ENCODE data around the gene NPTXR. TPM values are rescaled to one million over a fixed set of nuclear protein-coding genes. Genes with fewer than 3 reads are reported as not detected.

Gene NPTXR
- polyA plus RNA-seq, 1 of the 3 experiments (the other 2 are of a cell fraction): 1.2 TPM

- H3F3A ChIP-seq (replicated peaks; ENCODE audit: insufficient read depth): peaks cover 3% of the 10 kb centered on the region
- H3K27ac ChIP-seq (ENCODE audit: low read depth in 2 of 2, low read length in 1 of 2): no peak overlapping the region
- 92% methylated on average over 7 of the region's 15 CpGs for WGBS (ENCODE audit: low lambda C conversion rate)
- H3K4me2 ChIP-seq: no peak overlapping the region
- no peak overlapping the region for H2AFZ ChIP-seq (ENCODE audit: low read depth)
- H3K36me3 ChIP-seq (replicated peaks in 1 of 2; ENCODE audit: control insufficient read depth in 1 of 2, insufficient read depth in 2 of 2, low read length in 1 of 2): no peaks in the 10 kb centered on the region
- H3K79me2 ChIP-seq (ENCODE audit: insufficient read depth): no peaks in the 10 kb centered on the region
- no peaks in the 10 kb centered on the region for H3K9me3 ChIP-seq
- DNase-seq: no peak
- H4K20me1 ChIP-seq (ENCODE audit: insufficient read depth): no peaks in the 10 kb centered on the region
- H3K4me1 ChIP-seq (ENCODE audit: control insufficient read depth in 1 of 2, insufficient read depth in 2 of 2, low read depth in 1 of 2, low read length in 1 of 2): peaks cover 18 to 36% of the 10 kb centered on the region in 2 experiments; a peak in 3 of 4 replicates
- H3K4me3 ChIP-seq (ENCODE audit: low read depth in 2 of 2, low read length in 1 of 2): no peak overlapping the region
- H3K9me2 ChIP-seq: no peaks in the 10 kb centered on the region
- H3K9ac ChIP-seq: no peak overlapping the region
- POLR2A ChIA-PET: no interaction called here
- CTCF ChIA-PET: interaction anchor here (1.0 to 7.7 kb wide), 3 partner anchors 15 to 223 kb away, joined by 3 to 47 read pairs (median 10); no protein-coding TSS in a partner anchor
- no peaks in the 10 kb centered on the region for H3K27me3 ChIP-seq (ENCODE audit: insufficient read depth)
- TF ChIP-seq FOXM1 (IDR thresholded peaks at IDR 0.05; ENCODE audit: low read depth): no peak
- TF ChIP-seq IRF3 (IDR thresholded peaks at IDR 0.05; ENCODE audit: low read depth, low read length): no peak
- TF ChIP-seq SMC3 (IDR thresholded peaks at IDR 0.05; ENCODE audit: low read depth, low read length): no peak
Observed at GRCh38 chr22:38784035-38784434, 59.8 kb downstream of the NPTXR start.

DNA sequence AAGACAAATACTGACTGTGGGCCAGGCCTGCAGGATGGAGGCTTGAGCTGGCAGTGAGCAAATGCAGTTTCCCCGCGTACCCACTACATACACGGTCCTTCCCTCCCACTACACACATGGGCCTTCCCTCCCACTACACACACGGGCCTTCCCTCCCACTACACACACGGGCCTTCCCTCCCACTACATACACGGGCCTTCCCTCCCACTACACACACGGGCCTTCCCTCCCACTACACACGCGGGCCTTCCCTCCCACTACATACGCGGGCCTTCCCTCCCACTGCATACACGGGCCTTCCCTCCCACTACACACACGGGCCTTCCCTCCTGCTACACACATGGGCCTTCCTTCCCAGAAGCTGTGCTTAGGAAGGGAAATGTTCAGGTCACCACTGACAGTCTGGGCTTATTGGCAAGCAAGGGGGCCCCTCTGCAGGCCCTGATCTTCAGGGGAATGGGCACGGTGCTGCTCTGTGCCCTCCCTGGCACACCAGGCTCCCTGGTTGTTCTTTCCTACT, 60.7 kb downstream of the NPTXR start:
- DNase-seq: no peak
- Histone ChIP-seq H3K27ac (ENCODE audit: low read depth in 2 of 2, low read length in 1 of 2) (no peak overlapping the region; a peak in 1 of 4 replicates), H3K9me2 (no peaks in the 10 kb centered on the region), H3K4me3 (ENCODE audit: low read depth in 2 of 2, low read length in 1 of 2) (no peak overlapping the region), H4K20me1 (ENCODE audit: insufficient read depth) (no peaks in the 10 kb centered on the region), H3K79me2 (ENCODE audit: insufficient read depth) (no peaks in the 10 kb centered on the region), H3K4me2 (no peak overlapping the region), H3K36me3 (replicated peaks in 1 of 2; ENCODE audit: control insufficient read depth in 1 of 2, insufficient read depth in 2 of 2, low read length in 1 of 2) (no peaks in the 10 kb centered on the region), H3K27me3 (ENCODE audit: insufficient read depth) (no peaks in the 10 kb centered on the region), H3F3A (replicated peaks; ENCODE audit: insufficient read depth) (peaks cover 2% of the 10 kb centered on the region), H3K9ac (no peak overlapping the region), H2AFZ (ENCODE audit: low read depth) (no peak overlapping the region), H3K9me3 (no peaks in the 10 kb centered on the region), H3K4me1 (ENCODE audit: control insufficient read depth in 1 of 2, insufficient read depth in 2 of 2, low read depth in 1 of 2, low read length in 1 of 2) (peaks cover 10 to 32% of the 10 kb centered on the region in 2 experiments; a peak in 3 of 4 replicates)
- ChIA-PET CTCF (interaction anchor here (1.2 to 7.7 kb wide), 3 partner anchors 14 to 60 kb away, joined by 3 to 47 read pairs (median 4); no protein-coding TSS in a partner anchor), POLR2A (no interaction called here)
- TF ChIP-seq GATA2 (CRISPR knock-in tag; IDR thresholded peaks at IDR 0.05) (no peak), MAX (IDR thresholded peaks at IDR 0.05; ENCODE audit: low read depth) (no peak), RXRA (IDR thresholded peaks at IDR 0.05; ENCODE audit: borderline replicate concordance, low read depth) (no peak), SMC3 (IDR thresholded peaks at IDR 0.05; ENCODE audit: low read depth, low read length) (no peak)
- 71% methylated on average over 14 of the region's 14 CpGs for WGBS (ENCODE audit: low lambda C conversion rate)

- Histone ChIP-seq H3K27ac (ENCODE audit: low read depth in 2 of 2, low read length in 1 of 2) (no peak overlapping the region; a peak in 2 of 4 replicates), H3K9me3 (no peaks in the 10 kb centered on the region), H3K9ac (no peak overlapping the region), H3F3A (replicated peaks; ENCODE audit: insufficient read depth) (no peaks in the 10 kb centered on the region), H3K4me2 (no peak overlapping the region), H3K9me2 (no peaks in the 10 kb centered on the region), H3K79me2 (ENCODE audit: insufficient read depth) (no peaks in the 10 kb centered on the region), H3K4me1 (ENCODE audit: control insufficient read depth in 1 of 2, insufficient read depth in 2 of 2, low read depth in 1 of 2, low read length in 1 of 2) (peaks cover 6 to 26% of the 10 kb centered on the region in 2 experiments; a peak in 2 of 4 replicates), H4K20me1 (ENCODE audit: insufficient read depth) (no peaks in the 10 kb centered on the region), H2AFZ (ENCODE audit: low read depth) (peak overlapping the region; percentile 22; the same call in 1 of the 2 replicates), H3K4me3 (ENCODE audit: low read depth in 2 of 2, low read length in 1 of 2) (no peak overlapping the region), H3K36me3 (replicated peaks in 1 of 2; ENCODE audit: control insufficient read depth in 1 of 2, insufficient read depth in 2 of 2, low read length in 1 of 2) (no peaks in the 10 kb centered on the region), H3K27me3 (ENCODE audit: insufficient read depth) (no peaks in the 10 kb centered on the region)
- ChIA-PET CTCF (interaction anchor here (1.2 to 7.7 kb wide), 3 partner anchors 13 to 61 kb away, joined by 3 to 47 read pairs (median 4); no protein-coding TSS in a partner anchor), POLR2A (no interaction called here)
- no peak for DNase-seq
- 66% methylated on average over 11 of the region's 13 CpGs for WGBS (ENCODE audit: low lambda C conversion rate)
- TF ChIP-seq RXRA (IDR thresholded peaks at IDR 0.05; ENCODE audit: borderline replicate concordance, low read depth): no peak
- no peak for TF ChIP-seq EZH2phosphoT487 (IDR thresholded peaks at IDR 0.05; ENCODE audit: borderline replicate concordance, low read depth)
- no peak for TF ChIP-seq SMC3 (IDR thresholded peaks at IDR 0.05; ENCODE audit: low read depth, low read length)
- no peak for TF ChIP-seq CTCF (IDR thresholded peaks at IDR 0.05)
- TF ChIP-seq, protein P1, sequence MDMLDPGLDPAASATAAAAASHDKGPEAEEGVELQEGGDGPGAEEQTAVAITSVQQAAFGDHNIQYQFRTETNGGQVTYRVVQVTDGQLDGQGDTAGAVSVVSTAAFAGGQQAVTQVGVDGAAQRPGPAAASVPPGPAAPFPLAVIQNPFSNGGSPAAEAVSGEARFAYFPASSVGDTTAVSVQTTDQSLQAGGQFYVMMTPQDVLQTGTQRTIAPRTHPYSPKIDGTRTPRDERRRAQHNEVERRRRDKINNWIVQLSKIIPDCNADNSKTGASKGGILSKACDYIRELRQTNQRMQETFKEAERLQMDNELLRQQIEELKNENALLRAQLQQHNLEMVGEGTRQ (IDR thresholded peaks at IDR 0.05; ENCODE audit: borderline replicate concordance, low read depth, low read length): no peak
- no peak for TF ChIP-seq EP300 (IDR thresholded peaks at IDR 0.05; ENCODE audit: borderline replicate concordance in 1 of 2, low read depth in 1 of 2, low read length in 1 of 2)
- TF ChIP-seq MEF2A (IDR thresholded peaks at IDR 0.05; ENCODE audit: borderline replicate concordance, low read depth): no peak
- TF ChIP-seq, protein P2, sequence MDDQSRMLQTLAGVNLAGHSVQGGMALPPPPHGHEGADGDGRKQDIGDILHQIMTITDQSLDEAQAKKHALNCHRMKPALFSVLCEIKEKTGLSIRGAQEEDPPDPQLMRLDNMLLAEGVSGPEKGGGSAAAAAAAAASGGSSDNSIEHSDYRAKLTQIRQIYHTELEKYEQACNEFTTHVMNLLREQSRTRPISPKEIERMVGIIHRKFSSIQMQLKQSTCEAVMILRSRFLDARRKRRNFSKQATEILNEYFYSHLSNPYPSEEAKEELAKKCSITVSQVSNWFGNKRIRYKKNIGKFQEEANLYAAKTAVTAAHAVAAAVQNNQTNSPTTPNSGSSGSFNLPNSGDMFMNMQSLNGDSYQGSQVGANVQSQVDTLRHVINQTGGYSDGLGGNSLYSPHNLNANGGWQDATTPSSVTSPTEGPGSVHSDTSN (IDR thresholded peaks at IDR 0.05): no peak
Observed at GRCh38 chr22:38782402-38783094, 61.3 kb downstream of the NPTXR start.

Measured in SK-N-SH (cell line).